ENCODE data around the gene SPX. TPM values are rescaled to one million over a fixed set of nuclear protein-coding genes. Genes with fewer than 3 reads are reported as not detected.
A peak's percentile ranks its signal among the peaks of the same experiment; 100 is the strongest.

The SPX gene
- total RNA-seq, 1 donor from 2014 or later = 4.0 TPM

DNA sequence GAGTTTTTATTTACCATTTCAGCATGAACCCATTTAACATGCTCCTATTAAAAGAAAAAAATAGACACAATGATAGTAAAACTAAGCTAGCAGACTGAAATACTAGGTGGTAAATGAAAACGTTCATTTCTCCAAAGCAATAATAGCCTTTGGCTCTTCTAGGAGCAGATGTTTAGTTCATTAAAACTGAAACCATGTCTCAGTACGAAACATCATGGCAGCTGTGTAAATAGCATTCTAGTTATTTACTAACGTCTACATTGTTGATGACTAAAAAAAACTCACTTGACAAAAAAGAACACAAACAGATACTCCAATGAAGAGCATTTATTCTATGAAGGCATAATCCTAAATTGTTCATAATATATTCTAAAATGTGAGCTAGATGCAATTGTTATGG, 42.6 kb upstream of the SPX start:
- Histone ChIP-seq H3K27me3 (no peaks in the 10 kb centered on the region), H3K4me3 (no peak overlapping the region), H4K20me1 (ENCODE audit: low read depth) (no peaks in the 10 kb centered on the region), H3K9me3 (ENCODE audit: low read depth) (no peaks in the 10 kb centered on the region), H2AFZ (replicated peaks) (no peak overlapping the region), H3K79me2 (ENCODE audit: low read depth) (no peaks in the 10 kb centered on the region), H3K36me3 (peaks cover 6% of the 10 kb centered on the region), H3K4me1 (no peaks in the 10 kb centered on the region), H3K9ac (no peak overlapping the region), H3K4me2 (no peak overlapping the region), H3K27ac (no peak overlapping the region), H3F3A (ENCODE audit: low read depth) (no peaks in the 10 kb centered on the region)
- Mint-ChIP-seq H3K4me3 (no peak overlapping the region), H3K9me3 (no peaks in the 10 kb centered on the region), H3K4me1 (no peaks in the 10 kb centered on the region), H3K36me3 (peaks cover 6% of the 10 kb centered on the region), H3K27ac (no peak overlapping the region), H3K27me3 (ENCODE audit: insufficient read depth, low read depth) (no peaks in the 10 kb centered on the region)
- no peak for TF ChIP-seq EZH2 (IDR thresholded peaks at IDR 0.05)
- TF ChIP-seq, protein P1, sequence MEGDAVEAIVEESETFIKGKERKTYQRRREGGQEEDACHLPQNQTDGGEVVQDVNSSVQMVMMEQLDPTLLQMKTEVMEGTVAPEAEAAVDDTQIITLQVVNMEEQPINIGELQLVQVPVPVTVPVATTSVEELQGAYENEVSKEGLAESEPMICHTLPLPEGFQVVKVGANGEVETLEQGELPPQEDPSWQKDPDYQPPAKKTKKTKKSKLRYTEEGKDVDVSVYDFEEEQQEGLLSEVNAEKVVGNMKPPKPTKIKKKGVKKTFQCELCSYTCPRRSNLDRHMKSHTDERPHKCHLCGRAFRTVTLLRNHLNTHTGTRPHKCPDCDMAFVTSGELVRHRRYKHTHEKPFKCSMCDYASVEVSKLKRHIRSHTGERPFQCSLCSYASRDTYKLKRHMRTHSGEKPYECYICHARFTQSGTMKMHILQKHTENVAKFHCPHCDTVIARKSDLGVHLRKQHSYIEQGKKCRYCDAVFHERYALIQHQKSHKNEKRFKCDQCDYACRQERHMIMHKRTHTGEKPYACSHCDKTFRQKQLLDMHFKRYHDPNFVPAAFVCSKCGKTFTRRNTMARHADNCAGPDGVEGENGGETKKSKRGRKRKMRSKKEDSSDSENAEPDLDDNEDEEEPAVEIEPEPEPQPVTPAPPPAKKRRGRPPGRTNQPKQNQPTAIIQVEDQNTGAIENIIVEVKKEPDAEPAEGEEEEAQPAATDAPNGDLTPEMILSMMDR (IDR thresholded peaks at IDR 0.05) = no peak
- DNase-seq (ENCODE audit: low spot score) = no peak

DNA sequence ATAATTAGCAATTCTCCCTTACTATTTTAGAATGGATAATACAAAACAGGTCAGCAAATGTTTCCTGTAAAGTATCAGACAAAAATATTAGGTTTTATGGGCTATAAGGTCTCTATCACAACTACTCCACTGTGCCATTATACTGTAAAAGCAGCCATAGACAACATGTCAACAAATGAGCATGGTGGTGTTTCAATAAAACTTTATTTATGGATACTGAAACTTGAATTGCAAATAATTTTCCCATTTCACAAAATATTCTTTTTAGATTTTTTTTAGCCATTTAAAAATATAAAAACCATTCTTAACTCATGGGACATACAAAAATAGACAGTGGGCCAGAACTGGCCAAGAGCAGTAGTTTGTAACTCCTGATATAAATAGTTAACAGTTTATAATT, 40.1 kb upstream of the SPX start:
- no peak for DNase-seq (ENCODE audit: low spot score)
- H3K9ac ChIP-seq = no peak overlapping the region

DNA sequence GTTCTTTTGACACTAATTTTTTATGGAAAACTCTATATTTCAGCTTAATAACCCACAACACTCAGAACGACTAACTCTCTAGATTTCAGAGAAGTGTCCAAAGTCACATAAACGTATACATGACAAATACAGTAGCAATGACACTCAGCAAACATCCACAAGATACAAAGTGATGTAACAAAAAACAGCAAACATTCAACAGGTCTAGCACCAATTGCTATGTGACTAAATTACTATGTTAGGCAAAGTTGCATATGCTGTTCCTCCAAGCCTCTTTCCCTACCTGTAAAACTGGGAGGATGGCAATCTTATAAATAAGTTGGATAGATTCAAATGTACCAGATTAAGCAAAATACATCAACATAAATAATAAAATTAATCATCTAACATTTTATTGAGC, 26.3 kb upstream of the SPX start:
- H3K27ac Mint-ChIP-seq = no peak overlapping the region
- H3K9ac ChIP-seq = no peak overlapping the region
- H3K4me3 ChIP-seq = peak overlapping the region; percentile 77
- DNase-seq (ENCODE audit: low spot score) = no peak
- no peaks in the 10 kb centered on the region for H3K9me3 ChIP-seq (ENCODE audit: low read depth)
- peaks cover 8% of the 10 kb centered on the region for H3K36me3 Mint-ChIP-seq
- peaks cover 17% of the 10 kb centered on the region for H3K4me1 Mint-ChIP-seq
- H3K27me3 Mint-ChIP-seq (ENCODE audit: insufficient read depth, low read depth) = no peaks in the 10 kb centered on the region
- H3K4me1 ChIP-seq = peaks cover 25% of the 10 kb centered on the region
- H2AFZ ChIP-seq (replicated peaks) = no peak overlapping the region
- no peak overlapping the region for H3K27ac ChIP-seq
- H3K27me3 ChIP-seq = no peaks in the 10 kb centered on the region
- no peaks in the 10 kb centered on the region for H3K9me3 Mint-ChIP-seq
- H3K79me2 ChIP-seq (ENCODE audit: low read depth) = peaks cover 53% of the 10 kb centered on the region
- peak overlapping the region; percentile 86 for H3K4me2 ChIP-seq
- H4K20me1 ChIP-seq (ENCODE audit: low read depth) = peaks cover 14% of the 10 kb centered on the region
- peaks cover 11% of the 10 kb centered on the region for H3F3A ChIP-seq (ENCODE audit: low read depth)
- H3K36me3 ChIP-seq = peaks cover 4% of the 10 kb centered on the region
- TF ChIP-seq, protein P1 (IDR thresholded peaks at IDR 0.05) = no peak
- no peak overlapping the region for H3K4me3 Mint-ChIP-seq

More for the DNA sequence above, 40.1 kb upstream of the SPX start:
- no peaks in the 10 kb centered on the region for H3K79me2 ChIP-seq (ENCODE audit: low read depth)
- H3K9me3 Mint-ChIP-seq = no peaks in the 10 kb centered on the region
- H3K27ac ChIP-seq = no peak overlapping the region
- H3K4me1 Mint-ChIP-seq = no peaks in the 10 kb centered on the region
- H3K4me3 ChIP-seq = no peak overlapping the region
- no peaks in the 10 kb centered on the region for H3F3A ChIP-seq (ENCODE audit: low read depth)
- no peak overlapping the region for H2AFZ ChIP-seq (replicated peaks)
- H3K27me3 Mint-ChIP-seq (ENCODE audit: insufficient read depth, low read depth) = no peaks in the 10 kb centered on the region
- no peaks in the 10 kb centered on the region for H4K20me1 ChIP-seq (ENCODE audit: low read depth)
- peaks cover 15% of the 10 kb centered on the region for H3K36me3 Mint-ChIP-seq
- H3K36me3 ChIP-seq = peaks cover 6% of the 10 kb centered on the region
- no peaks in the 10 kb centered on the region for H3K27me3 ChIP-seq
- no peak overlapping the region for H3K27ac Mint-ChIP-seq
- no peak for TF ChIP-seq EZH2 (IDR thresholded peaks at IDR 0.05)
- no peak for TF ChIP-seq EZH2phosphoT487 (IDR thresholded peaks at IDR 0.05)
- TF ChIP-seq, protein P1 (IDR thresholded peaks at IDR 0.05) = no peak
- no peak overlapping the region for H3K4me3 Mint-ChIP-seq
- H3K9me3 ChIP-seq (ENCODE audit: low read depth) = no peaks in the 10 kb centered on the region
- no peaks in the 10 kb centered on the region for H3K4me1 ChIP-seq
- no peak overlapping the region for H3K4me2 ChIP-seq

All from neural progenitor cell (in vitro differentiated cells).